ENCODE data around the gene TECPR2.

The TECPR2 gene

GRCh38 chr14:102490456-102490855, 127.7 kb downstream of the TECPR2 start:
- Histone ChIP-seq H3K4me1 (ENCODE audit: control insufficient read depth, low read length) (no peaks in the 10 kb centered on the region), H3K79me2 (ENCODE audit: control insufficient read depth, low read length) (no peaks in the 10 kb centered on the region), H3K9me2 (replicated peaks; ENCODE audit: control insufficient read depth, low read length) (no peaks in the 10 kb centered on the region), H4K20me1 (ENCODE audit: control insufficient read depth, insufficient read depth, low read depth, low read length) (no peaks in the 10 kb centered on the region), H3K27me3 (ENCODE audit: control insufficient read depth, low read length) (no peaks in the 10 kb centered on the region), H3K36me3 (ENCODE audit: control insufficient read depth, low read length) (no peaks in the 10 kb centered on the region), H3K4me3 (ENCODE audit: low read length) (no peak overlapping the region), H3K4me2 (ENCODE audit: low read length) (no peak overlapping the region), H3K27ac (ENCODE audit: low read depth, low read length) (no peak overlapping the region), H3K9me3 (ENCODE audit: control insufficient read depth, insufficient read depth, low read length) (no peaks in the 10 kb centered on the region), H3F3A (ENCODE audit: control insufficient read depth, insufficient read depth) (no peaks in the 10 kb centered on the region)
- TF ChIP-seq CTCF (IDR thresholded peaks at IDR 0.05; ENCODE audit: low read depth, low read length, poor library complexity, severe bottlenecking) = no peak
- no peak for TF ChIP-seq EZH2phosphoT487 (IDR thresholded peaks at IDR 0.05; ENCODE audit: borderline replicate concordance, low read length)

- no peaks in the 10 kb centered on the region for H3K9me2 ChIP-seq (replicated peaks; ENCODE audit: control insufficient read depth, low read length)
- H3K4me3 ChIP-seq (ENCODE audit: low read length) = no peak overlapping the region
- no peaks in the 10 kb centered on the region for H4K20me1 ChIP-seq (ENCODE audit: control insufficient read depth, insufficient read depth, low read depth, low read length)
- no peaks in the 10 kb centered on the region for H3K4me1 ChIP-seq (ENCODE audit: control insufficient read depth, low read length)
- no peaks in the 10 kb centered on the region for H3K36me3 ChIP-seq (ENCODE audit: control insufficient read depth, low read length)
- H3K9me3 ChIP-seq (ENCODE audit: control insufficient read depth, insufficient read depth, low read length) = no peaks in the 10 kb centered on the region
- no peaks in the 10 kb centered on the region for H3F3A ChIP-seq (ENCODE audit: control insufficient read depth, insufficient read depth)
- no peak overlapping the region for H3K4me2 ChIP-seq (ENCODE audit: low read length)
- H3K27me3 ChIP-seq (ENCODE audit: control insufficient read depth, low read length) = no peaks in the 10 kb centered on the region
- H3K27ac ChIP-seq (ENCODE audit: low read depth, low read length) = no peak overlapping the region
- H3K79me2 ChIP-seq (ENCODE audit: control insufficient read depth, low read length) = no peaks in the 10 kb centered on the region
- no peak for TF ChIP-seq CTCF (IDR thresholded peaks at IDR 0.05; ENCODE audit: low read depth, low read length, poor library complexity, severe bottlenecking)
- no peak for TF ChIP-seq EZH2phosphoT487 (IDR thresholded peaks at IDR 0.05; ENCODE audit: borderline replicate concordance, low read length)
Observed at GRCh38 chr14:102491366-102491765, 128.6 kb downstream of the TECPR2 start.

- no peaks in the 10 kb centered on the region for H3K4me1 ChIP-seq (ENCODE audit: control insufficient read depth, low read length)
- H3K27me3 ChIP-seq (ENCODE audit: control insufficient read depth, low read length) = no peaks in the 10 kb centered on the region
- no peaks in the 10 kb centered on the region for H3K79me2 ChIP-seq (ENCODE audit: control insufficient read depth, low read length)
- TF ChIP-seq CTCF (IDR thresholded peaks at IDR 0.05; ENCODE audit: low read depth, low read length, poor library complexity, severe bottlenecking) (no peak), EZH2phosphoT487 (IDR thresholded peaks at IDR 0.05; ENCODE audit: borderline replicate concordance, low read length) (no peak)
- no peaks in the 10 kb centered on the region for H3K36me3 ChIP-seq (ENCODE audit: control insufficient read depth, low read length)
- no peaks in the 10 kb centered on the region for H4K20me1 ChIP-seq (ENCODE audit: control insufficient read depth, insufficient read depth, low read depth, low read length)
- H3K4me2 ChIP-seq (ENCODE audit: low read length) = no peak overlapping the region
- no peaks in the 10 kb centered on the region for H3F3A ChIP-seq (ENCODE audit: control insufficient read depth, insufficient read depth)
- no peaks in the 10 kb centered on the region for H3K9me2 ChIP-seq (replicated peaks; ENCODE audit: control insufficient read depth, low read length)
- H3K9me3 ChIP-seq (ENCODE audit: control insufficient read depth, insufficient read depth, low read length) = no peaks in the 10 kb centered on the region
- no peak overlapping the region for H3K27ac ChIP-seq (ENCODE audit: low read depth, low read length)
- no peak overlapping the region for H3K4me3 ChIP-seq (ENCODE audit: low read length)
Observed at GRCh38 chr14:102491786-102492530, 129.2 kb downstream of the TECPR2 start.

All from DOHH2 (cell line).